Mesothelial cell of epicardium (in vitro differentiated cells): ENCODE measurements around the gene GPBP1. TPM values are rescaled to one million over a fixed set of nuclear protein-coding genes. Genes with fewer than 3 reads are reported as not detected.
A peak's percentile ranks its signal among the peaks of the same experiment; 100 is the strongest.
"Not testable (repeated sequence)": the region's sequence is repeated elsewhere in the genome, so short reads cannot be mapped to it uniquely, and the experiment has no call there.

Source experiments
- DNase-seq, 2 experiments: peaks; one replicate each; pipeline ENCODE4 v3.0.0; 2021; ENCODE audit warnings: low spot score in 2 of 2; ENCODE audit not compliant: unreplicated experiment in 2 of 2
- H3K27ac Mint-ChIP-seq: 2 replicates; pipeline ENCODE4 v1.8.0; 2021; ENCODE audit warnings: mixed read lengths
- H3K27me3 Mint-ChIP-seq: 2 replicates; pipeline ENCODE4 v1.8.0; 2021; ENCODE audit warnings: low read depth, mixed read lengths
- H3K36me3 Mint-ChIP-seq: 2 replicates; pipeline ENCODE4 v1.8.0; 2021; ENCODE audit warnings: mixed read lengths
- H3K4me1 Mint-ChIP-seq: 2 replicates; pipeline ENCODE4 v1.8.0; 2021; ENCODE audit warnings: mixed read lengths
- H3K4me3 Mint-ChIP-seq: 2 replicates; pipeline ENCODE4 v1.8.0; 2021; ENCODE audit warnings: mild to moderate bottlenecking, moderate library complexity, mixed read lengths
- H3K9me3 Mint-ChIP-seq: 2 replicates; pipeline ENCODE4 v1.8.0; 2021; ENCODE audit warnings: mixed read lengths
- CTCF ChIP-seq: fragments of 200-600 bp; sonication (generic); IDR thresholded peaks from one replicate; pipeline ENCODE4 v1.5.0; 2021; ENCODE audit warnings: antibody characterized with exemption; ENCODE audit not compliant: unreplicated experiment
- total RNA-seq: library from RNA; stranded (reverse); gene quantifications from 3 replicates; pipeline ENCODE4 v1.2.1, GENCODE V29; 2021

GPBP1 gene
- total RNA-seq, 1 donor from 2014 or later: 125 TPM

- Mint-ChIP-seq H3K27ac (peak overlapping the region; percentile 83), H3K36me3 (peaks cover 15% of the 10 kb centered on the region), H3K27me3 (no peaks in the 10 kb centered on the region), H3K4me1 (peaks cover 42% of the 10 kb centered on the region), H3K9me3 (peaks cover 4% of the 10 kb centered on the region), H3K4me3 (peak overlapping the region; percentile 91)
- TF ChIP-seq CTCF: no peak
- DNase-seq: no peak
These were observed 5.7 kb downstream of the GPBP1 start for GRCh38 chr5:57179262-57180200.

- peak overlapping the region; percentile 50 for H3K27ac Mint-ChIP-seq
These were observed 7.3 kb downstream of the GPBP1 start for GRCh38 chr5:57181154-57181553.

GRCh38 chr5:57184322-57184721, 10.5 kb downstream of the GPBP1 start:
- Mint-ChIP-seq H3K27me3 (no peaks in the 10 kb centered on the region), H3K27ac (no peak overlapping the region), H3K36me3 (peaks cover 17% of the 10 kb centered on the region), H3K9me3 (peaks cover 4% of the 10 kb centered on the region), H3K4me1 (peaks cover 38% of the 10 kb centered on the region), H3K4me3 (no peak overlapping the region)
- no peak for TF ChIP-seq CTCF
- DNase-seq: no peak

More at GRCh38 chr5:57181154-57181553, 7.3 kb downstream of the GPBP1 start:
- no peak overlapping the region for H3K4me3 Mint-ChIP-seq
- no peak for TF ChIP-seq CTCF
- H3K9me3 Mint-ChIP-seq: peaks cover 4% of the 10 kb centered on the region
- H3K4me1 Mint-ChIP-seq: peaks cover 41% of the 10 kb centered on the region
- H3K27me3 Mint-ChIP-seq: no peaks in the 10 kb centered on the region
- no peak for DNase-seq
- H3K36me3 Mint-ChIP-seq: peaks cover 18% of the 10 kb centered on the region

- no peak for TF ChIP-seq CTCF
- Mint-ChIP-seq H3K4me1 (peaks cover 35% of the 10 kb centered on the region), H3K9me3 (peaks cover 4% of the 10 kb centered on the region), H3K27ac (peak overlapping the region; percentile 55), H3K4me3 (no peak overlapping the region), H3K36me3 (peaks cover 13% of the 10 kb centered on the region), H3K27me3 (no peaks in the 10 kb centered on the region)
- DNase-seq: no peak
These were observed 11.5 kb downstream of the GPBP1 start for GRCh38 chr5:57185313-57185712.

GRCh38 chr5:57186194-57186593, 12.3 kb downstream of the GPBP1 start:
- no peak for DNase-seq
- H3K4me3 Mint-ChIP-seq: no peak overlapping the region
- H3K27ac Mint-ChIP-seq: peak overlapping the region; percentile 55
- peaks cover 10% of the 10 kb centered on the region for H3K36me3 Mint-ChIP-seq
- H3K9me3 Mint-ChIP-seq: peaks cover 4% of the 10 kb centered on the region
- no peak for TF ChIP-seq CTCF
- H3K27me3 Mint-ChIP-seq: no peaks in the 10 kb centered on the region
- peaks cover 30% of the 10 kb centered on the region for H3K4me1 Mint-ChIP-seq

GRCh38 chr5:57187977-57188376, 14.1 kb downstream of the GPBP1 start:
- not testable (repeated sequence) for H3K27me3 Mint-ChIP-seq
- H3K36me3 Mint-ChIP-seq: peaks cover 18% of the 10 kb centered on the region

More at GRCh38 chr5:57187977-57188376, 14.1 kb downstream of the GPBP1 start:
- not testable (repeated sequence) for DNase-seq, H3K4me3 Mint-ChIP-seq, H3K9me3 Mint-ChIP-seq
- Mint-ChIP-seq H3K27ac (peak overlapping the region; percentile 9), H3K4me1 (peaks cover 30% of the 10 kb centered on the region)
